IMR-90 (cell line): Measurements from ENCODE around the gene ZNF541. TPM values are rescaled to one million over a fixed set of nuclear protein-coding genes. Genes with fewer than 3 reads are reported as not detected.

Experiments used
- ATAC-seq: fragments of 200-7000 bp; cut with Tn5 transposase; 2 replicates; pipeline ENCODE4 v1.9.1; 2020; ENCODE audit warnings: low read depth, mild to moderate bottlenecking, moderate library complexity
- BruUV-seq: library from RNA; stranded (reverse); fragments of 400-500 nt; replicated peaks from 2 replicates; lab custom pipeline; 2021; lab: Mats Ljungman, UMichigan
- CTCF ChIA-PET: fragments of 300-600 bp; formaldehyde crosslinking; extraction: SDS; loops from one replicate; lab custom pipeline; 2021; ENCODE audit warnings: antibody characterized with exemption; lab: Yijun Ruan, JAX
- POLR2A ChIA-PET: fragments of 300-600 bp; sonication (Branson Sonifier 250); formaldehyde crosslinking; loops from one replicate; lab custom pipeline; 2022; ENCODE audit warnings: antibody characterized with exemption; ENCODE audit not compliant: unreplicated experiment; lab: Charles Lee
- DNase-seq: peaks from one replicate; pipeline ENCODE4 v3.0.0; 2013
- H2AFZ ChIP-seq: replicated peaks from 2 replicates; pipeline ENCODE3; 2013; ENCODE audit warnings: low read length, mild to moderate bottlenecking; ENCODE audit not compliant: poor library complexity
- H2AK5ac ChIP-seq: 2 replicates; pipeline ENCODE4 v1.6.1; 2013; ENCODE audit warnings: low read depth, low read length, inconsistent platforms
- H2AK9ac ChIP-seq: replicated peaks from 2 replicates; pipeline ENCODE3; 2013; ENCODE audit warnings: mild to moderate bottlenecking, low read depth, low read length, moderate library complexity; ENCODE audit not compliant: poor library complexity
- H2BK120ac ChIP-seq: 2 replicates; pipeline ENCODE4 v1.6.1; 2013; ENCODE audit warnings: low read depth, low read length, inconsistent platforms
- H2BK15ac ChIP-seq: 3 replicates; pipeline ENCODE4 v1.6.1; 2013; ENCODE audit warnings: low read depth, low read length, inconsistent platforms
- H2BK20ac ChIP-seq: 2 replicates; pipeline ENCODE4 v1.6.1; 2013; ENCODE audit warnings: low read depth, mild to moderate bottlenecking, inconsistent platforms, low read length, moderate library complexity
- H2BK5ac ChIP-seq: 2 replicates; pipeline ENCODE4 v1.6.1; 2013; ENCODE audit warnings: mild to moderate bottlenecking, low read depth, low read length, inconsistent platforms; ENCODE audit not compliant: poor library complexity, severe bottlenecking
- H3K14ac ChIP-seq: replicated peaks from 2 replicates; pipeline ENCODE4 v1.6.1; 2013; ENCODE audit warnings: low read depth, low read length, inconsistent platforms
- H3K18ac ChIP-seq: 2 replicates; pipeline ENCODE4 v1.6.1; 2013; ENCODE audit warnings: low read depth, low read length, control low read depth
- H3K23ac ChIP-seq: 2 replicates; pipeline ENCODE4 v1.6.1; 2013; ENCODE audit warnings: low read depth, low read length, inconsistent platforms
- H3K27ac ChIP-seq: 2 replicates; pipeline ENCODE4 v1.5.1; 2013; ENCODE audit warnings: mild to moderate bottlenecking, control low read depth, low read length; ENCODE audit not compliant: insufficient read depth
- H3K27me3 ChIP-seq: 2 replicates; pipeline ENCODE4 v1.6.1; 2013; ENCODE audit warnings: low read length; ENCODE audit not compliant: control insufficient read depth, insufficient read depth
- H3K36me3 ChIP-seq: 2 replicates; pipeline ENCODE4 v1.6.1; 2013; ENCODE audit warnings: low read length, mixed read lengths; ENCODE audit not compliant: control insufficient read depth, insufficient read depth
- H3K4ac ChIP-seq: 2 replicates; pipeline ENCODE4 v1.6.1; 2013; ENCODE audit warnings: low read depth, low read length, inconsistent platforms
- H3K4me1 ChIP-seq: 2 replicates; pipeline ENCODE4 v1.6.1; 2013; ENCODE audit warnings: low read length, mixed read lengths; ENCODE audit not compliant: control insufficient read depth, insufficient read depth
- H3K4me2 ChIP-seq: 2 replicates; pipeline ENCODE4 v1.6.1; 2013; ENCODE audit warnings: low read depth, mild to moderate bottlenecking, control low read depth, low read length, moderate library complexity
- H3K4me3 ChIP-seq: 2 replicates; pipeline ENCODE4 v1.5.1; 2013; ENCODE audit warnings: low read depth, mild to moderate bottlenecking, control low read depth, low read length, moderate library complexity; ENCODE audit not compliant: insufficient read depth
- H3K56ac ChIP-seq: 2 replicates; pipeline ENCODE4 v1.6.1; 2013; ENCODE audit warnings: low read length, inconsistent platforms; ENCODE audit not compliant: insufficient read depth; ENCODE audit errors: extremely low read depth
- H3K79me1 ChIP-seq, 2 experiments: 2 replicates each; pipeline ENCODE4 v1.6.1; 2013; ENCODE audit warnings: low read length in 2 of 2, inconsistent platforms in 1 of 2, low read depth in 1 of 2
- H3K9ac ChIP-seq: 2 replicates; pipeline ENCODE4 v1.6.1; 2013; ENCODE audit warnings: low read depth, low read length, control low read depth
- H3K9me1 ChIP-seq: 2 replicates; pipeline ENCODE4 v1.6.1; 2013; ENCODE audit warnings: low read length, inconsistent platforms; ENCODE audit not compliant: insufficient read depth
- H3K9me3 ChIP-seq: 2 replicates; pipeline ENCODE4 v1.6.1; 2013; ENCODE audit warnings: low read length; ENCODE audit not compliant: control insufficient read depth, insufficient read depth
- H4K20me1 ChIP-seq: 2 replicates; pipeline ENCODE4 v1.6.1; 2013; ENCODE audit warnings: low read length, inconsistent platforms; ENCODE audit not compliant: insufficient read depth
- H4K5ac ChIP-seq: 2 replicates; pipeline ENCODE4 v1.6.1; 2013; ENCODE audit warnings: mild to moderate bottlenecking, low read depth, low read length, control low read depth
- H4K8ac ChIP-seq, 2 experiments: 2 replicates each; pipeline ENCODE4 v1.6.1; 2013; ENCODE audit warnings: low read depth in 2 of 2, low read length in 2 of 2, control low read depth in 1 of 2, inconsistent platforms in 1 of 2
- H4K91ac ChIP-seq: 2 replicates; pipeline ENCODE4 v1.6.1; 2013; ENCODE audit warnings: low read depth, low read length, inconsistent platforms; ENCODE audit not compliant: insufficient read depth
- CEBPB ChIP-seq: IDR thresholded peaks from 2 replicates; pipeline ENCODE4 v1.6.1; 2012; ENCODE audit warnings: low read depth, low read length, improper control_type of control experiment
- MAZ ChIP-seq: IDR thresholded peaks from 2 replicates; pipeline ENCODE4 v1.6.1; 2012; ENCODE audit warnings: low read depth, mild to moderate bottlenecking, low read length, improper control_type of control experiment, moderate library complexity, borderline replicate concordance
- NFE2L2 ChIP-seq: fragments of 150-350 bp; IDR thresholded peaks from 2 replicates; pipeline ENCODE4 v1.6.1; 2016; ENCODE audit warnings: low read depth, mild to moderate bottlenecking, low read length
- POLR2A ChIP-seq: IDR thresholded peaks from 2 replicates; pipeline ENCODE4 v1.6.1; 2012; ENCODE audit warnings: mild to moderate bottlenecking, low read depth, low read length
- RAD21 ChIP-seq: IDR thresholded peaks from 2 replicates; pipeline ENCODE4 v1.6.1; 2012; ENCODE audit warnings: low read length, improper control_type of control experiment
- RCOR1 ChIP-seq: IDR thresholded peaks from 2 replicates; pipeline ENCODE4 v1.6.1; 2012; ENCODE audit warnings: mild to moderate bottlenecking, low read length, improper control_type of control experiment; ENCODE audit not compliant: insufficient replicate concordance
- SMC3 ChIP-seq: fragments of 150-350 bp; IDR thresholded peaks from 2 replicates; pipeline ENCODE4 v1.6.1; 2016; ENCODE audit warnings: low read depth, mild to moderate bottlenecking, antibody characterized with exemption, low read length, moderate library complexity
- WGBS, 2 experiments: methylation state at CpG; one replicate each; pipeline versions ENCODE4 v1.1.5 to v1.1.7; 2013; ENCODE audit warnings: missing lambda C conversion rate in 2 of 2; ENCODE audit not compliant: insufficient read length in 1 of 2; ENCODE audit errors: extremely low coverage in 2 of 2; 5-methylcytosine and 5-hydroxymethylcytosine counted together
- dilution Hi-C: fragments of 300-500 bp; cut with HindIII; formaldehyde crosslinking; loops from one replicate; pipeline ENCODE4 v1.14.3; 2018; ENCODE audit warnings: low sequenced_read_pairs; ENCODE audit not compliant: unreplicated experiment
- in situ Hi-C: fragments of 300-500 bp; cut with MboI; formaldehyde crosslinking; loops from 3 replicates; pipeline ENCODE4 v1.14.3; 2019; ENCODE audit warnings: low sequenced_read_pairs, inconsistent platforms, mixed read lengths
- intact Hi-C: fragments of 100-400 bp; cut with micrococcal nuclease; formaldehyde crosslinking; loops from 2 replicates; pipeline ENCODE4 v1.10.0; 2022
- polyA plus RNA-seq, 3 experiments: library from polyadenylated mRNA; depleted of rRNA; stranded (reverse); fragments of >200 nt; gene quantifications; 2 replicates each; pipeline ENCODE4 v1.2.3, GENCODE V29; 2012; ENCODE audit warnings: low replicate concordance in 1 of 3
- total RNA-seq: library from RNA; depleted of rRNA; stranded (reverse); fragments of >200 nt; gene quantifications from 2 replicates; pipeline ENCODE4 v1.2.3, GENCODE V29; 2012
- TF ChIP-seq, protein P1 (sequence below): fragments of 150-350 bp; IDR thresholded peaks from 2 replicates; pipeline ENCODE4 v1.6.1; 2016; ENCODE audit warnings: low read depth, mild to moderate bottlenecking, low read length, moderate library complexity, borderline replicate concordance
- TF ChIP-seq, protein P2 (sequence below): conservative IDR thresholded peaks from 2 replicates; pipeline ENCODE4 v1.5.1; 2012; ENCODE audit warnings: mild to moderate bottlenecking, low read depth, low read length, improper control_type of control experiment
- TF ChIP-seq, protein P3 (sequence below): fragments of 150-350 bp; IDR thresholded peaks from 2 replicates; pipeline ENCODE4 v1.6.1; 2017; ENCODE audit warnings: mild to moderate bottlenecking, antibody characterized with exemption, low read length, low read depth

The ZNF541 gene
- total and polyA plus RNA-seq, 2 of the 4 experiments (the other 2 are of a cell fraction) = not detected

DNA sequence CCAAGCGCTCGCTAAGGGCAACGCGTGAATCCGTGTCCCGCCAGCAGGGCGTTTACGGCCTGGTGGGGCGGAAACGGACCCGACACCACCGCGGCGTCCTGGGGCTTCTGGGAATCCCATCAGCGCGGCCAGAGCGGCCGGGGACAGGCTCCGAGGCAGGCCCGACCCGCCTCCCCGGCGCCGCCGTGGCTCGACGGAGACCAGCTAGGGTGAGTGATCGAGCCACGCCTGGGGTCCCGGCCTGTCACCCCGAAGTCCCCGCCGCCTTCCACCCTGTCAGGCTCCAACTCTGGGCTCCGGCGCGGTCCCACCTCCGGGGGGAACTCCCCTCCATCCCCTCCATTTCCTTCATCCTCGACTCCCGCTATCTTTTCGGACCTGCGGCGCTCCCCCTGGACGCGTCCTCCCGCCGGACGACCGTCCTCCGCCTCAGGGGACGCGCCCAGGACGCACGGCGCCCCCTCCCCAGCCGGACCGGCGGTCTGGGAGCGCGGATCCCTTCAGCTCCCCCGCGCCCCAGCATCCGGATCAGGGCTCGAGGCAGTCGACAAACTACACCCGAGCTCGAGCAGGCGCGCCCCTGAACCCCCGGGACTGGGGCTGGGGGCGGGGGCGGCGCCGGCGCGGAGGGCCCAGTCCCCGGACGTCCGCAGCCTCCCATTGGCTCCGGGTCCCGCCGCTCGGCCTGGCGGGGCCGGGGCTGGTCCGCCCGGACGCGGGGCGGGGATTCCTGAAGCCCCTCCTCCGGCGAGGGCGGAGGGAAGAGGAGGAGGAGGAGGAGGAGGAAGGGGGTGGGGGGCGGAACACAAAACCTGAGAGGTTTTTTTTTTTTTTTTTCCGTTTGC lies 35.3 kb upstream of the ZNF541 start (continued):
- TF ChIP-seq MAZ (peak; percentile 99), RAD21 (peak; percentile 26), SMC3 (no peak)

DNA sequence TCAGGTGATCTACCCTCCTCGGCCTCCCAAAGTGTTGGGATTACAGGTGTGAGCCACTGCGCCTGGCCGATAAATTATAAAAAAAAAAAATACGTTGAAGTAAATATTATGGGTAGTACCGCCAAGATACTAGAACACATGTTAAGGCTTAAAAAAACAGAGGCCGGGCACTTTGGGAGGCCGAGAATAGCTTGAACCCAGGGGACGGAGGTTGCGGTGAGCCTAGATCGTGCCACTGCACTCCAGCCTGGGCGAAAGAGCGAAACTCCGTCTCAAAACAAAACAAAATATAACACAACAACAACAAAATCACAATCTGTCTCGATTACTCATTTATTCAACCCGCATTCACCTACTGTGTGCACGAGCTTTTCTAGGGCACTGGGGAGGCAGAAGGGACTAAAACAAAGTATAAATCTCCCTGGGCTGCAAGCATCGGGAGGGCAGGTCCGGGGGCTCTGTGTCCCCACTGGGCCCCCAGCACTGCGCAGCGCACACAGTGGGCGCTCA lies 34.7 kb upstream of the ZNF541 start:
- H3K4me1 ChIP-seq = peaks cover 8% of the 10 kb centered on the region
- H3K27me3 ChIP-seq = no peaks in the 10 kb centered on the region
- H3K9me1 ChIP-seq = peaks cover 5% of the 10 kb centered on the region
- DNase-seq (no peak), ATAC-seq (no peak)
- CTCF ChIA-PET = interaction anchor here (0.8 kb wide), 1 partner anchor 92 kb away, joined by 8 read pairs; no protein-coding TSS in a partner anchor
- BruUV-seq = no TSS peak
- peak overlapping the region; percentile 96 for H2BK5ac ChIP-seq
- no peak overlapping the region; the same call in 2 of the 3 replicates for H2BK15ac ChIP-seq
- POLR2A ChIA-PET = no interaction called here
- dilution Hi-C loops = no loop called here
- peak overlapping the region; percentile 99 for H3K14ac ChIP-seq
- peak overlapping the region; percentile 98 for H3K9ac ChIP-seq
- H2AK5ac ChIP-seq = peak overlapping the region; percentile 74
- H3K56ac ChIP-seq = peak overlapping the region; percentile 83
- intact Hi-C loops = loop anchor here (1.0 to 2.0 kb wide), 4 partner anchors 55 to 92 kb away; partner anchors contain the start of gene NAPA
- H3K18ac ChIP-seq = 0 out of 2 replicates have a peak overlapping the region, but pooled peaks have one; percentile 11
- 37% methylated on average over 12 of the region's 21 CpGs; no CpG with 5 or more reads in 1 of the 2 experiments for WGBS, 2 experiments
- no peaks in the 10 kb centered on the region for H3K9me3 ChIP-seq
- H2BK120ac ChIP-seq = peak overlapping the region; percentile 74
- H3K4me3 ChIP-seq = peak overlapping the region; percentile 95
- peak overlapping the region; percentile 91; the same call in 1 of the 2 replicates for H4K91ac ChIP-seq
- peak overlapping the region; percentile 71 for H3K4me2 ChIP-seq
- H2AFZ ChIP-seq = peak overlapping the region; percentile 95
- in situ Hi-C loops = no loop called here
- peak overlapping the region; percentile 98 for H3K27ac ChIP-seq
- peak overlapping the region; percentile 98 for H3K23ac ChIP-seq
- peaks cover 20 to 42% of the 10 kb centered on the region in 2 experiments for H3K79me1 ChIP-seq
- H4K20me1 ChIP-seq = peaks cover 28% of the 10 kb centered on the region
- H2AK9ac ChIP-seq = peak overlapping the region; percentile 100
- H2BK20ac ChIP-seq = no peak overlapping the region
- peak overlapping the region; percentile 79 for H3K4ac ChIP-seq
- H3K36me3 ChIP-seq = peaks cover 7% of the 10 kb centered on the region
- no peak overlapping the region for H4K5ac ChIP-seq
- H4K8ac ChIP-seq = peak overlapping the region; percentile 60 to 91; a peak in 3 of 4 replicates
- TF ChIP-seq, protein P1, sequence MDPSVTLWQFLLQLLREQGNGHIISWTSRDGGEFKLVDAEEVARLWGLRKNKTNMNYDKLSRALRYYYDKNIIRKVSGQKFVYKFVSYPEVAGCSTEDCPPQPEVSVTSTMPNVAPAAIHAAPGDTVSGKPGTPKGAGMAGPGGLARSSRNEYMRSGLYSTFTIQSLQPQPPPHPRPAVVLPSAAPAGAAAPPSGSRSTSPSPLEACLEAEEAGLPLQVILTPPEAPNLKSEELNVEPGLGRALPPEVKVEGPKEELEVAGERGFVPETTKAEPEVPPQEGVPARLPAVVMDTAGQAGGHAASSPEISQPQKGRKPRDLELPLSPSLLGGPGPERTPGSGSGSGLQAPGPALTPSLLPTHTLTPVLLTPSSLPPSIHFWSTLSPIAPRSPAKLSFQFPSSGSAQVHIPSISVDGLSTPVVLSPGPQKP = no peak
- TF ChIP-seq NFE2L2 (no peak), SMC3 (no peak), POLR2A (no peak), RCOR1 (no peak), CEBPB (no peak), RAD21 (no peak)
- TF ChIP-seq, protein P2, sequence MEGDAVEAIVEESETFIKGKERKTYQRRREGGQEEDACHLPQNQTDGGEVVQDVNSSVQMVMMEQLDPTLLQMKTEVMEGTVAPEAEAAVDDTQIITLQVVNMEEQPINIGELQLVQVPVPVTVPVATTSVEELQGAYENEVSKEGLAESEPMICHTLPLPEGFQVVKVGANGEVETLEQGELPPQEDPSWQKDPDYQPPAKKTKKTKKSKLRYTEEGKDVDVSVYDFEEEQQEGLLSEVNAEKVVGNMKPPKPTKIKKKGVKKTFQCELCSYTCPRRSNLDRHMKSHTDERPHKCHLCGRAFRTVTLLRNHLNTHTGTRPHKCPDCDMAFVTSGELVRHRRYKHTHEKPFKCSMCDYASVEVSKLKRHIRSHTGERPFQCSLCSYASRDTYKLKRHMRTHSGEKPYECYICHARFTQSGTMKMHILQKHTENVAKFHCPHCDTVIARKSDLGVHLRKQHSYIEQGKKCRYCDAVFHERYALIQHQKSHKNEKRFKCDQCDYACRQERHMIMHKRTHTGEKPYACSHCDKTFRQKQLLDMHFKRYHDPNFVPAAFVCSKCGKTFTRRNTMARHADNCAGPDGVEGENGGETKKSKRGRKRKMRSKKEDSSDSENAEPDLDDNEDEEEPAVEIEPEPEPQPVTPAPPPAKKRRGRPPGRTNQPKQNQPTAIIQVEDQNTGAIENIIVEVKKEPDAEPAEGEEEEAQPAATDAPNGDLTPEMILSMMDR = no peak
- TF ChIP-seq, protein P3, sequence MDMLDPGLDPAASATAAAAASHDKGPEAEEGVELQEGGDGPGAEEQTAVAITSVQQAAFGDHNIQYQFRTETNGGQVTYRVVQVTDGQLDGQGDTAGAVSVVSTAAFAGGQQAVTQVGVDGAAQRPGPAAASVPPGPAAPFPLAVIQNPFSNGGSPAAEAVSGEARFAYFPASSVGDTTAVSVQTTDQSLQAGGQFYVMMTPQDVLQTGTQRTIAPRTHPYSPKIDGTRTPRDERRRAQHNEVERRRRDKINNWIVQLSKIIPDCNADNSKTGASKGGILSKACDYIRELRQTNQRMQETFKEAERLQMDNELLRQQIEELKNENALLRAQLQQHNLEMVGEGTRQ = no peak
